ENCODE data around the gene CRABP1.

CRABP1 gene

DNA sequence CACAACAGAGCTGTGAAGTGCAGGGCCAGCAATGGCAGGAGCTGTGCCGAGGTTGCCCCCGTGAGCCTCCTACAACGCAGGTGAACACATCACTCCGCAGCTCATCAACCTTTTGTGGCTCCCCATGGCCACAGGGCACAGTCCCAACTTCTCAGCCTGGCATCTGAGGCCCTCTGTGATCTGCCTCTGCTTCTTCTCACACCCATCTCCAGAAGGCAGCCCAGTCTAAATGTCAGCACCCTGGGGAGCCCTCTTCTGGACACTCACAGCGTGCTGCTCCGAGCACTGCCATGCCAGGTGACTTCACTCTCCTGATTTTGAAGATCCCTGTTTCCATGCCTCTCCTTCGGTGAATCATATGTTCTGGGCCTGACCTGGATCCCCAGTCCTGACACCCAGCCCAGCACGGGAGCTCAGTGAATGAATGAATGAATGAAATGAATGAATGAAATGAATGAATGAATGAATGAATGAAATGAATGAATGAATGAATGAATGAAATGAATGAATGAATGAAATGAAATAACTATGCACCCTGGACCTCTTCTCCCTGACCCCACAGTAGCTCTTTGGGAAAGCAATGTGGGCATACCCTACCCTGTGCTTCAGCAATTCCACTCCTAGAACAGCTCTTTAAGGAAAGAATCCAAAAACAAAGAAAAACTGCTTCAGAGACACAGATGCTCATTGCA, 22.9 kb upstream of the CRABP1 start:
- no peak for DNase-seq

GRCh38 chr15:78319588-78319987, 20.6 kb upstream of the CRABP1 start:
- no peak for DNase-seq

GRCh38 chr15:78320183-78320582, 20.0 kb upstream of the CRABP1 start:
- no peak for DNase-seq

DNA sequence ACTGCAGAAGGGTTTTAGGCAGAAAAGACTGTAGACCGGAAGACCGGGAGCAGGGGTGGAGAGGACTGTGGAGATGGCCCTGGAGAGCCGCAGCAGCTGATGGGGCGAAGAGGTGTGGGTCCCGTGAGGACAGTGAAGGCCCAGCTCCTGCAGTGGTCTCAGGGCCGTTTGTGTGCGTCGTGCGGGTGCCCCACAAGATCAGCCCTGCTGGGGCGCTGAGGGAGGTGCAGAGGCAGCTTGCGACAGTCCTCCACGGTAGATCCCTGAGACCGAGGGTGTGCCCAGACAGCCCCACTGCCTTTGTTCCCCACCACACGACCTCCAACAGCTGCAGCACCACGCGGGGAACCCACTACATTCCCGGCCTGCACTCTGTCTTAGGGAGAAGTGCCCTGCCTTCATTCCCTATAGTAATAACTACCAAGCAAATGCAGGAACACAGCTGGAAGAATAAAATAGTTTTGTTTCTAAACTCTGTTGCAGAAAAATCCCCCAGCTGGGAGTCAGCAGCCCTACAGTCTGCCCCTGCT, 19.0 kb upstream of the CRABP1 start:
- no peak for DNase-seq

- no peak for DNase-seq
Measured at GRCh38 chr15:78321786-78322185, 18.4 kb upstream of the CRABP1 start.

GRCh38 chr15:78322243-78322642, 17.9 kb upstream of the CRABP1 start:
- no peak for DNase-seq

DNA sequence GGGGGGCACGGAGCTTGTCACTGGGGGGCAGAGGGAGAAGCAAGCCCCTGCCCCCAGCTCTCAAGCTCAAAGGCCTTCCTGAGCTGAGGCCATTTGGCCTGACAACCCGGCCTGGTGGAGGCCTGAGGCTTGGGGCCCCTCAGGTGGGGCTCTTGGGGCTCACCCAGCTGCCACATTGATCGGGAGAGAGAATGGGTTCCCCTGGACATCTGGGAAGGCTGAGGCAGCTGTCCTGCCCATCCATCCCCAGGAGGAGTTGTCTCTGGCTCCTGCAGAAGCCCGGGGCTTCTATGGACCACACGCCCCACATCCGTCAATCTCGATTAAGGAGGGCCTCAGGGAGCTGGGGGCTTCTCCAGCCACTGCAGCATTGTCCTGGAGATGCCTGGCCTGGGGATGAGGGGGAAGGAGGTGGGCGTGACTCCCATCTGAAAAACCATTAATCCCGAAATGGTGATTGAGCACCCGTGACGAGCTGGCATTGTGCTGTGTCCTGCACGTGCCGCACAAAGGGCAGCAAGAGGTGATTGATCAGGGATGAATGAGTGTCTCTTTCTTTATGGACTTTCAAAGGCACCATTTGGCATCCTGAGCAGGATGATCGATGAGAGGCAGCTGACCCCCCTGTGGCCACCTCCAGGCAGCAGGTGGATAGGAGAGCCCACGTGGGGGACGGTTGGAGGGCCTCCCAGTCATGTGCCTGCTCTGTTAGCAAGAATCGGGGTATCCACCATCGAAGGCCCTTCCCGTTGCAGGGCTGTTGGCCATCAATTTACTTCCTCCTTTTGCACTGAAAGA, 17.2 kb upstream of the CRABP1 start:
- no peak for DNase-seq

GRCh38 chr15:78323693-78324092, 16.5 kb upstream of the CRABP1 start:
- DNase-seq = no peak

GRCh38 chr15:78324144-78324543, 16.0 kb upstream of the CRABP1 start:
- no peak for DNase-seq

DNA sequence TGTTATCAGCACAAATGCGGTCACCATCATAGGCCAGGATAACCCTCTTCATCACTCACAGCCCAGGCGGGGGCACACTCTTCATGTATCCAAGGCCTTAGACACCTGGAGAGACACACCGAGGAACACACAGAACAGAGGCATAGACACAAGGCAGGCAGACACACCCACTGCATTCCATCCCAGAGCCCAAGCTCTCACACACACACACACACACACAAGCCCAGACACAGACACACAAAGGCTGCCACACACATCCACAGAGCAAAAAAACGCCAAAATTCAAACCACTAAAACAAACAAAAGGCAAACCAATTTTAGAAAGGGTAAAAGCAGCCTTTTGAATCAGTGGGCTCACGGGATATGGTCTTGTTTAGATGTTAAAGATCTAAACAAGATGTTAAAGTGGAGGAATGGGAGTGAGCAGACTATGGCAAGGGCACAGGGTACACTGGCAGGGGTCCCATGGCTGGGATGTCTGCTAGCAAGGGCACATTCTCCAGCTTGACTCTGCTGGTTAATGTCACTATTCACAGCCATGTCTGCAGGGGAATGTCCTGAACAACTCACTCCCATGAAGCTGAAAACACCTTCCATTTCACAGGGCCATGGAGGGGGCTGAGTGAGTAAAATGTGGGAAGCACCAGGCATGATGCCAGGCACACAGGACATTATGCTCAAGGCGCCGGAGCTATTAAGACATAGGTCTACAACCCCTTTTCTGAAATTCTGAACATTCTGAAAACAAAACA, 14.9 kb upstream of the CRABP1 start:
- DNase-seq = no peak

DNA sequence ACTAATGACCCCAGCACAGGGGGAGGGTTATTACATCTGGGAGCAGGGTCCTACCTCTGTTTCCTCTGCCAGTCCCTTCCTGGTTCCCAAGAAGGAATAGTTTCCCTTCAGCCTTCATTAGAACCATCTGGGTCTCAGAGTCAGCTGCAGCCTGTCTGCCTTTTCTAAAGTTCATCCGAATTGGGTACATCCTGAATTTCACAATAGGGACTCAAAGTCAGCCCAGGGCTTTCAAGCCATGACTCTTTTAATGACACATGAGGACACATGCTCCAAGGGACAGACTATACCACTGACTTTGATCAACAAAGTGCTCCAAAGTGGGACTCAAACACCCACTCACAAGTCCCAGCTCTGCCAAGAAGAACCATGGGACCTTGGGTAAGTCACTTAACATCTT, 12.7 kb upstream of the CRABP1 start:
- no peak for DNase-seq

DNA sequence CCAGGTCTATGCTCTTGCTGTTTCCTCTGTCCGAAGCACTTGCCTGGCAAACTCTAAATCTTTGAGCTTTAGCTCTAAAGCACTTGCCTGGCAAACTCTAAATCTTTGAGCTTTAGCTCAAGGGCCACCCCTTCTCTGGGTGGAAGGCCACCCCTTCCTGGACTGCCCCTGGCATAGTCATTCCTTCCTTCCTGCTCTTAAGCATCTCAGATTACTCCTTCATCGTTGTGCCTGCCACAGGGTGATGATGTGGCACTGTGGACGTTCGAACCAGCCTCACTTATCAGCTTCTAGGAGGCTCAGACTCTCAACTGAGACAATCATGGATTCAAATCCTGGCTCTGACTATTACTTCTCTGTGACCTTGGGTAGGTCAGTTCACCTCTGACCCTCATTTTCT, 10.5 kb upstream of the CRABP1 start:
- no peak for DNase-seq

- DNase-seq = no peak
Measured at GRCh38 chr15:78334845-78335244, 5.3 kb upstream of the CRABP1 start.

DNA sequence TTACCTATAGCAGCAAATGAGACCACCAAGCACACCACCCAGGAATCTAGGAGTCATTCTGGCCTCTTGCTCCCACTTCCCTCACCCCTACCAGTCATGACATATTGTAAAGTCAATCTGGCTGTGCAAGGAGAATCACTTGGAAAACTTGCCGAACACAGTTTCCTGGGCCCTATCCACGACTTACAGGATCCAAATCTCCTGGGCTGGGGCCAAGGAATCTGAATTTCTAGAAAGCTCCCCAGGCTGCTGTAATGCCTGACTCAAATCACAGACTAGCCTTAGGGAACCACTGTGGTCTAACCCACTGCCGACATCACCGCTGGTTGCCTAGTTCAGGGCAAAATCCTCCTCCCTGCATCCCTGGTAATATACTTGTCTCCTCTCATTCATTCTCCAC, 4.2 kb upstream of the CRABP1 start:
- DNase-seq = no peak

DNA sequence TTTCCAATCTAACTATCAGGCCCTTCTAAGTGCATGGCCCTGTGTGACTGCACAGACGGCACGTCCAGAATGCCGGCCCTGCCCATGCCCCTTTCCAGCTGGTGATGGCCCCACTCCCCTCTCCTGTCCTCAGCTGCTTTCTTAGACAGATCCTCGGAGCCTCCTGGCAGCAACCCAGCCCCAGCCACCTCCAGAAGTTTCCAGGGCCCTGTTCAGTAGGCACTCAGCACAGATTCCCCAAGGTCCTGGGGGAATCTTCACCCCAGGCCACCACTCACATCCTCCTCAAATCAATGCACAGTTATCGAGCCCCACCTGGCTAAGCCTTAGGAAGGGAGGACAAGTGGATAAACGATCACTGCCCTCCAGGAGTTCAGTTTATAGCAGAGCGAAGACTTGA, 1.4 kb upstream of the CRABP1 start:
- no peak for DNase-seq

DNA sequence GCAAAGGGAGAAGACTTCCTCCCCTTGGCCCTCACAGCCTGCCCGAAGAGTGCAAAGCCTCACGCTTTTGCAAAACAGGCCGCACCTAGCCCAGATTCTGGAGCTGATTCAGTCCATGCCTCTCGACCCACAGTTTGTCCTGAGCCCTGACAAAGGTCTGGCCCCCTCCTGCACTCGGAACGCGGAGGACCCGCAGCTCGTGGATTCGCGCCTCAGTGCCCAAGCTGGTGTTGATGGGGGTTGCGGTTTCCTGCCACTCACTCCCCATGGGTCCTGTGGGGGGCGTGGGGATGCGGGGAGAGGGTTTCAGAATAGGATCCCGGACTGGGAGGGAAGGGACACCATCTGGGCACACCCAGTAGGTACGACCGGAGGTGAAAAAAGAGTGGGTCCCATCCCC, 594 bp upstream of the CRABP1 start:
- DNase-seq = no peak

- DNase-seq = no peak
Measured at GRCh38 chr15:78341057-78341987, 1.2 kb downstream of the CRABP1 start.

- no peak for DNase-seq
Measured at GRCh38 chr15:78342021-78342420, 1.9 kb downstream of the CRABP1 start.

GRCh38 chr15:78343276-78344060, 3.3 kb downstream of the CRABP1 start:
- no peak for DNase-seq

- DNase-seq = no peak
Measured at GRCh38 chr15:78345396-78346125, 5.4 kb downstream of the CRABP1 start.

All from effector CD8-positive, alpha-beta T cell (primary cell).